Calu3 (cell line): Measurements from ENCODE around the gene TFRC. TPM values are rescaled to one million over a fixed set of nuclear protein-coding genes. Genes with fewer than 3 reads are reported as not detected.
A peak's percentile ranks its signal among the peaks of the same experiment; 100 is the strongest.

Experiments
- Bru-seq: library from RNA; stranded (reverse); fragments of 400-500 nt; gene quantifications from one replicate; lab custom pipeline; 2021; lab: Mats Ljungman, UMichigan
- BruChase-seq, 2 experiments: library from RNA; stranded (reverse); fragments of 400-500 nt; gene quantifications; one replicate each; lab custom pipeline; 2021; lab: Mats Ljungman, UMichigan
- BruUV-seq: library from RNA; stranded (reverse); fragments of 400-500 nt; replicated peaks from 2 replicates; lab custom pipeline; 2021; lab: Mats Ljungman, UMichigan
- CTCF ChIA-PET: fragments of 300-600 bp; sonication (Branson Sonifier 250); formaldehyde crosslinking; loops from one replicate; lab custom pipeline; 2022; ENCODE audit warnings: antibody characterized with exemption; lab: Charles Lee
- DNase-seq: peaks from one replicate; pipeline ENCODE4 v3.0.0; 2022
- H3K27ac Mint-ChIP-seq: one replicate; pipeline ENCODE4 v1.8.0; 2022; ENCODE audit warnings: mixed read lengths; ENCODE audit not compliant: unreplicated experiment
- H3K27me3 Mint-ChIP-seq: one replicate; pipeline ENCODE4 v1.8.0; 2022; ENCODE audit warnings: mixed read lengths; ENCODE audit not compliant: unreplicated experiment
- H3K36me3 Mint-ChIP-seq: one replicate; pipeline ENCODE4 v1.8.0; 2022; ENCODE audit warnings: mild to moderate bottlenecking, moderate library complexity, mixed read lengths; ENCODE audit not compliant: insufficient read depth, unreplicated experiment
- H3K4me1 Mint-ChIP-seq: one replicate; pipeline ENCODE4 v1.8.0; 2022; ENCODE audit warnings: mild to moderate bottlenecking, low read depth, mixed read lengths; ENCODE audit not compliant: unreplicated experiment
- H3K4me3 Mint-ChIP-seq: one replicate; pipeline ENCODE4 v1.8.0; 2022; ENCODE audit warnings: mild to moderate bottlenecking, low read depth, moderate library complexity, mixed read lengths; ENCODE audit not compliant: unreplicated experiment
- H3K9me3 Mint-ChIP-seq: one replicate; pipeline ENCODE4 v1.8.0; 2022; ENCODE audit warnings: low read depth, mixed read lengths; ENCODE audit not compliant: unreplicated experiment
- CTCF ChIP-seq: fragments of 200-600 bp; IDR thresholded peaks from one replicate; pipeline ENCODE4 v1.8.0; 2022; ENCODE audit warnings: antibody characterized with exemption; ENCODE audit not compliant: unreplicated experiment
- intact Hi-C: fragments of 100-400 bp; cut with micrococcal nuclease; formaldehyde crosslinking; loops from one replicate; pipeline ENCODE4 v1.10.0; 2022; ENCODE audit not compliant: unreplicated experiment
- long read RNA-seq: library from polyadenylated mRNA; stranded (forward); transcript quantifications from one replicate; pipeline ENCODE4 v2.0.0, GENCODE V29; 2022
- total RNA-seq: library from RNA; stranded (reverse); gene quantifications from 2 replicates; pipeline ENCODE4 v1.2.3, GENCODE V29; 2022

Gene TFRC
- 425 and 457 TPM in 2 replicates for total RNA-seq
- Bru-seq, nascent RNA = percentile 95 among the genes with signal in this experiment
- percentile 98 among the genes with signal in this experiment for BruChase-seq, experiment 1, labeled RNA remaining after a 6-hour chase
- BruChase-seq, experiment 2, labeled RNA remaining after a 2-hour chase = percentile 96 among the genes with signal in this experiment
- long read RNA-seq, full-length matches to known transcripts = 336 of 411 reads
- long read RNA-seq, partial matches to known transcripts = 28 of 411 reads
- long read RNA-seq, other reads (novel, unspliced or antisense) = 47 of 411 reads

- Mint-ChIP-seq H3K4me3 (peak within 1 kb of the TSS; percentile 87), H3K9me3 (no peaks in the 10 kb centered on the region), H3K27ac (peak within 1 kb of the TSS; percentile 82), H3K36me3 (peaks cover 30% of the 10 kb centered on the region), H3K4me1 (no peaks in the 10 kb centered on the region), H3K27me3 (no peaks in the 10 kb centered on the region)
- CTCF ChIA-PET = no interaction called here
- DNase-seq = peak; percentile 98
- TF ChIP-seq CTCF = no peak
- intact Hi-C loops = no loop called here
- no TSS peak for BruUV-seq
Observed at GRCh38 chr3:196081834-196082618, at the start of gene TFRC. TSS of gene TFRC (minus strand) at chr3:196082090. CDS start at chr3:196077099, 4,991 bp downstream.

- CTCF ChIA-PET = no interaction called here
- Mint-ChIP-seq H3K27ac (no peak overlapping the region), H3K36me3 (no peaks in the 10 kb centered on the region), H3K4me3 (no peak overlapping the region), H3K4me1 (peaks cover 9% of the 10 kb centered on the region), H3K9me3 (no peaks in the 10 kb centered on the region), H3K27me3 (no peaks in the 10 kb centered on the region)
- no peak for TF ChIP-seq CTCF
- intact Hi-C loops = no loop called here
- BruUV-seq = no TSS peak
- DNase-seq = no peak
Observed at GRCh38 chr3:196128172-196128843, 46.4 kb upstream of the TFRC start.

GRCh38 chr3:196127308-196128040 is 45.6 kb upstream of the TFRC start:
- Mint-ChIP-seq H3K4me3 (no peak overlapping the region), H3K36me3 (no peaks in the 10 kb centered on the region), H3K27me3 (no peaks in the 10 kb centered on the region), H3K27ac (no peak overlapping the region), H3K4me1 (peaks cover 9% of the 10 kb centered on the region), H3K9me3 (no peaks in the 10 kb centered on the region)
- peak; percentile 17 for DNase-seq
- CTCF ChIA-PET = no interaction called here
- no peak for TF ChIP-seq CTCF
- no TSS peak for BruUV-seq
- intact Hi-C loops = no loop called here

GRCh38 chr3:196124608-196125007 is 42.7 kb upstream of the TFRC start:
- CTCF ChIA-PET = no interaction called here

More at GRCh38 chr3:196124608-196125007, 42.7 kb upstream of the TFRC start:
- Mint-ChIP-seq H3K27ac (no peak overlapping the region), H3K4me3 (no peak overlapping the region), H3K4me1 (peaks cover 9% of the 10 kb centered on the region), H3K27me3 (no peaks in the 10 kb centered on the region), H3K36me3 (no peaks in the 10 kb centered on the region), H3K9me3 (no peaks in the 10 kb centered on the region)
- DNase-seq = no peak
- no peak for TF ChIP-seq CTCF
- intact Hi-C loops = no loop called here
- no TSS peak for BruUV-seq
